ENCODE measurements around the gene KIF5C. TPM values are rescaled to one million over a fixed set of nuclear protein-coding genes. Genes with fewer than 3 reads are reported as not detected.

KIF5C gene
- total and polyA plus RNA-seq, 8 donors = under 0.01 to 14.7 (median 2.4) TPM

DNA sequence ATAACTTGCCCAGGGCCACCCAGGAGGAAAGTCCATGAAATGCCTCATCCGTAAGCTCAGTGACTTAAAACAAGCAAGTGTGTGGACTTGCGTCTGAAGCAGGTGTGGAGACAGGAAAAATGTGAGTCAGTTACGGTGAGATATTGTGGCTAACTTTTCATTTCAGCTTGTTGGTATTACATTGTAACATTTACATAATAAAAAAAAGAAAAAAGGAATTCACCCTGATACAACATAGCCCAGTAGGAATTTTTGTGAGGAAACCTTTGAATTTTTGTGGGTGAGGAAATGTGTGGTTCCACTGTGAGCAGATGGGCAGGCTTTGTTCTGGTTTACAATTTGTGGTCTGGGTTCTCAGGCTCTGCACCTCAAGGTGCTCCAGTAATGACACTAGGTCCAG is 129.8 kb downstream of the KIF5C start:
- no peak for TF ChIP-seq CTCF (IDR thresholded peaks at IDR 0.05)
- no peak for TF ChIP-seq EP300 (IDR thresholded peaks at IDR 0.05)
- no peak for TF ChIP-seq POLR2A (IDR thresholded peaks at IDR 0.05)
- TF ChIP-seq POLR2AphosphoS5 (IDR thresholded peaks at IDR 0.05) = no peak
- Histone ChIP-seq H3K9me3 (no peaks in the 10 kb centered on the region), H3K27me3 (no peaks in the 10 kb centered on the region), H3K36me3 (peaks cover 0 to 2% (median 0%) of the 10 kb centered on the region in 4 donors), H3K27ac (no peak overlapping the region), H3K4me1 (no peaks in the 10 kb centered on the region), H3K4me3 (no peak overlapping the region)
- DNase-seq = no peak
- 91 to 97% (median 95%) methylated on average over 3 of the region's 3 CpGs for WGBS, 5 donors
- intact Hi-C loops (cut with DNase I; ENCODE audit: low total_unique reads) = no loop called here

DNA sequence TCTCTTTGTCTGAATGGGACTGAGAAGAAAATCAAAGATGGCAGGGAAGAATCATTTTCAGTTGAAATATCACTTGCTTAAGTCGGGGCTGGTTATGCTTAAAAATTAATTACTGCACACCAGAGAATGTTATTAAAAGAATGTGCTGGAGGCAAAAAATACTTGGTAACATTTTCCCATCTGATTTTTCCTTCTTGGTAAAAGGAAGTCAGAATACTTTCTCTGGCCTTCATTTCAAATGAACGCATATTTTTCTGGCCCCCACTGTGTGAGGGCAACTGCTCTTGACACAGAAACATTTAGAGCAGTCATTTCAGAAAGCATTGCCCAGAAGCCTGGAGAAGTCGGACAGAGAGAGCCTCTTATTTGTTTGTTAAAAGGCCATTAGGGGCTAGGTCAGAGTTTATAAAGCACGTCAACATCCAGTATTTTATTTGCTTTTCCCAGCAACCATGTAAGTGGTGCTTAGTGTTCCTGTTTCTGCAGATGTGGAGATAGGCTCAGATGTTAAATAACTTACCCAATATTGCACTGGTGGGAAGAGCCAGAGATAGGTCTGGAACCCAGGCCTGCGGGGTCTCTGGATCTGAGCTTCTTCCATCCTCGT is 130.5 kb downstream of the KIF5C start:
- DNase-seq = no peak
- Histone ChIP-seq H3K4me3 (no peak overlapping the region), H3K36me3 (peaks cover 0 to 9% (median 0%) of the 10 kb centered on the region in 4 donors), H3K4me1 (no peaks in the 10 kb centered on the region), H3K27ac (no peak overlapping the region), H3K9me3 (no peaks in the 10 kb centered on the region), H3K27me3 (no peaks in the 10 kb centered on the region)
- no peak for TF ChIP-seq EP300 (IDR thresholded peaks at IDR 0.05)
- TF ChIP-seq POLR2AphosphoS5 (IDR thresholded peaks at IDR 0.05) = no peak
- no peak for TF ChIP-seq CTCF (IDR thresholded peaks at IDR 0.05)
- no peak for TF ChIP-seq POLR2A (IDR thresholded peaks at IDR 0.05)
- intact Hi-C loops (cut with DNase I; ENCODE audit: low total_unique reads) = no loop called here
- WGBS, 5 donors = 54 to 69% (median 61%) methylated on average over 6 of the region's 6 CpGs

DNA sequence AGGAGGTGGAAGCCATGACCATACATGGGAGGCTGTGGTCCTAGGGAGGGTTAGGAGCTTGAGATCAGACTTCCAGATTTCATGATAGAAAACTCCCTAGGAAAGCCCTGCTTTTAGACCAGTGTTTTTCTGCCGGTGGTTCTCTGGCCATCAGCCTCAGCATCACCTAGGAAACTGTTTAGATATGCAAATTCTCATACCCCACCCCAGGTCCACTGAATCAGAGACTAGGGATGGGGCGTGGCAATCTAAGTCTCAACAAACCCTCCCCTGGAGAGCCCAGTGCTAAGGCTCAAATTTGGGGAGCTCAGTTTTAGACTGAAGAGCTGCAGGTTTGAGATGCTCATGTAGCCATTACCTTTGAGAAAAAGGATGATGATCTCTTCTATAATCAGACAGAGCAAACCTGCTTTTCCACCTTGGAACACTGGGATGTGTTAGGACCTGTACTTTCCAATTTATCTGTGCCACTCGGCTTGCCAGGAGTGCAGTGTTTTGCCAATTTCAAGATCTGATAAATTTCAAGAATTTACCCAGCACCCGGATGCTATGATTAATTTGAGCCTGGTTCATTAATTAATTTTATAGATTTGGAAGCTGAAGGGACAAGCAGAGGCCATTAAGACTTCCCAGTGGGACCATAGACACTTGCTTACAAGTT is 132.0 kb downstream of the KIF5C start:
- Histone ChIP-seq H3K4me1 (no peaks in the 10 kb centered on the region), H3K27ac (no peak overlapping the region), H3K4me3 (no peak overlapping the region), H3K9me3 (no peaks in the 10 kb centered on the region), H3K36me3 (peaks cover 0 to 10% (median 0%) of the 10 kb centered on the region in 4 donors), H3K27me3 (no peaks in the 10 kb centered on the region)
- TF ChIP-seq POLR2A (IDR thresholded peaks at IDR 0.05) (no peak), EP300 (IDR thresholded peaks at IDR 0.05) (no peak), POLR2AphosphoS5 (IDR thresholded peaks at IDR 0.05) (no peak), CTCF (IDR thresholded peaks at IDR 0.05) (no peak)
- intact Hi-C loops (cut with DNase I; ENCODE audit: low total_unique reads) = no loop called here
- 42 to 65% (median 51%) methylated on average over 4 of the region's 4 CpGs for WGBS, 5 donors
- no peak for DNase-seq

GRCh38 chr2:149008381-149008780 is 133.4 kb downstream of the KIF5C start:
- no peak for DNase-seq
- Histone ChIP-seq H3K27me3 (no peaks in the 10 kb centered on the region), H3K36me3 (peaks cover 0 to 10% (median 0%) of the 10 kb centered on the region in 4 donors), H3K4me3 (no peak overlapping the region), H3K4me1 (no peaks in the 10 kb centered on the region), H3K9me3 (no peaks in the 10 kb centered on the region), H3K27ac (no peak overlapping the region)
- WGBS, 5 donors = 83 to 92% (median 89%) methylated on average over 7 of the region's 7 CpGs
- intact Hi-C loops (cut with DNase I; ENCODE audit: low total_unique reads) = no loop called here
- TF ChIP-seq CTCF (IDR thresholded peaks at IDR 0.05) (no peak), POLR2AphosphoS5 (IDR thresholded peaks at IDR 0.05) (no peak), POLR2A (IDR thresholded peaks at IDR 0.05) (no peak), EP300 (IDR thresholded peaks at IDR 0.05) (no peak)

Data from stomach (tissue), 9 donors.